Fibroblast of skin of scalp (primary cell): ENCODE measurements around the gene PLAAT2.
"Not testable (repeated sequence)": the region's sequence is repeated elsewhere in the genome, so short reads cannot be mapped to it uniquely, and the experiment has no call there.

Experiments used
- DNase-seq: peaks from one replicate; pipeline ENCODE4 v3.0.0-alpha.2; 2013

The PLAAT2 gene

GRCh38 chr11:63549411-63549810, 13.8 kb downstream of the PLAAT2 start:
- no peak for DNase-seq

- DNase-seq = no peak
These were observed 15.0 kb downstream of the PLAAT2 start for GRCh38 chr11:63548178-63548577.

GRCh38 chr11:63547061-63547460, 16.1 kb downstream of the PLAAT2 start:
- DNase-seq = no peak

- no peak for DNase-seq
These were observed 19.5 kb downstream of the PLAAT2 start for GRCh38 chr11:63543711-63544110.

GRCh38 chr11:63542506-63542905, 20.7 kb downstream of the PLAAT2 start:
- not testable (repeated sequence) for DNase-seq

- DNase-seq = peak; percentile 21
These were observed 25.7 kb downstream of the PLAAT2 start for GRCh38 chr11:63537293-63538101.

GRCh38 chr11:63536669-63537292, 26.4 kb downstream of the PLAAT2 start, which contains the start of gene PLAAT4:
PLAAT4 (plus strand) TSS chr11:63536808; CDS start chr11:63536869, 61 bp downstream.
- peak; percentile 56 for DNase-seq

- no peak for DNase-seq
These were observed 27.4 kb downstream of the PLAAT2 start for GRCh38 chr11:63535734-63536133.

- no peak for DNase-seq
These were observed 28.2 kb downstream of the PLAAT2 start for GRCh38 chr11:63534895-63535461.

- DNase-seq = no peak
These were observed 29.1 kb downstream of the PLAAT2 start for GRCh38 chr11:63534076-63534475.

GRCh38 chr11:63532799-63533475, 30.2 kb downstream of the PLAAT2 start:
- no peak for DNase-seq

- no peak for DNase-seq
These were observed 31.1 kb downstream of the PLAAT2 start for GRCh38 chr11:63532117-63532516.

- DNase-seq = peak; percentile 72
These were observed 31.9 kb downstream of the PLAAT2 start for GRCh38 chr11:63531074-63531792.

- no peak for DNase-seq
These were observed 33.2 kb downstream of the PLAAT2 start for GRCh38 chr11:63530021-63530420.

- DNase-seq = not testable (repeated sequence)
These were observed 33.8 kb downstream of the PLAAT2 start for GRCh38 chr11:63529373-63529772.

- not testable (repeated sequence) for DNase-seq
These were observed 34.4 kb downstream of the PLAAT2 start for GRCh38 chr11:63528729-63529278.

- DNase-seq = not testable (repeated sequence)
These were observed 35.0 kb downstream of the PLAAT2 start for GRCh38 chr11:63528156-63528555.

GRCh38 chr11:63527667-63528066, 35.5 kb downstream of the PLAAT2 start:
- no peak for DNase-seq

GRCh38 chr11:63523151-63523550, 40.0 kb downstream of the PLAAT2 start:
- DNase-seq = no peak

- no peak for DNase-seq
These were observed 41.3 kb downstream of the PLAAT2 start for GRCh38 chr11:63521896-63522295.

GRCh38 chr11:63520606-63521170, 42.5 kb downstream of the PLAAT2 start:
- DNase-seq = peak; percentile 19

GRCh38 chr11:63518548-63518947, 44.6 kb downstream of the PLAAT2 start:
- DNase-seq = peak; percentile 61
